ENCODE results near the gene RCAN2.
"Not testable (repeated sequence)": the region's sequence is repeated elsewhere in the genome, so short reads cannot be mapped to it uniquely, and the experiment has no call there.

RCAN2 gene

GRCh38 chr6:46332448-46332847 is 158.8 kb downstream of the RCAN2 start:
- DNase-seq (ENCODE audit: low spot score): not testable (repeated sequence)

- no peak for DNase-seq (ENCODE audit: low spot score)
These were observed 159.8 kb downstream of the RCAN2 start for GRCh38 chr6:46331461-46331860.

GRCh38 chr6:46329568-46329967 is 161.7 kb downstream of the RCAN2 start:
- no peak for DNase-seq (ENCODE audit: low spot score)

GRCh38 chr6:46327779-46328178 is 163.5 kb downstream of the RCAN2 start:
- DNase-seq (ENCODE audit: low spot score): no peak

- no peak for DNase-seq (ENCODE audit: low spot score)
These were observed 165.4 kb downstream of the RCAN2 start for GRCh38 chr6:46325561-46326530.

GRCh38 chr6:46324706-46325105 is 166.5 kb downstream of the RCAN2 start:
- no peak for DNase-seq (ENCODE audit: low spot score)

- no peak for DNase-seq (ENCODE audit: low spot score)
These were observed 167.2 kb downstream of the RCAN2 start for GRCh38 chr6:46323966-46324622.

- DNase-seq (ENCODE audit: low spot score): peak; percentile 26
These were observed 167.8 kb downstream of the RCAN2 start for GRCh38 chr6:46323312-46323965.

- no peak for DNase-seq (ENCODE audit: low spot score)
These were observed 170.7 kb downstream of the RCAN2 start for GRCh38 chr6:46320505-46320904.

- no peak for DNase-seq (ENCODE audit: low spot score)
These were observed 175.7 kb downstream of the RCAN2 start for GRCh38 chr6:46315589-46315988.

- no peak for DNase-seq (ENCODE audit: low spot score)
These were observed 178.6 kb downstream of the RCAN2 start for GRCh38 chr6:46312654-46313053.

GRCh38 chr6:46310196-46310595 is 181.1 kb downstream of the RCAN2 start:
- no peak for DNase-seq (ENCODE audit: low spot score)

GRCh38 chr6:46306431-46306830 is 184.8 kb downstream of the RCAN2 start:
- no peak for DNase-seq (ENCODE audit: low spot score)

- no peak for DNase-seq (ENCODE audit: low spot score)
These were observed 185.4 kb downstream of the RCAN2 start for GRCh38 chr6:46305833-46306232.

- no peak for DNase-seq (ENCODE audit: low spot score)
These were observed 186.0 kb downstream of the RCAN2 start for GRCh38 chr6:46305236-46305635.

- no peak for DNase-seq (ENCODE audit: low spot score)
These were observed 188.4 kb downstream of the RCAN2 start for GRCh38 chr6:46302816-46303215.

- no peak for DNase-seq (ENCODE audit: low spot score)
These were observed 189.1 kb downstream of the RCAN2 start for GRCh38 chr6:46302176-46302575.

GRCh38 chr6:46299253-46299652 is 192.0 kb downstream of the RCAN2 start:
- no peak for DNase-seq (ENCODE audit: low spot score)

- DNase-seq (ENCODE audit: low spot score): no peak
These were observed 194.7 kb downstream of the RCAN2 start for GRCh38 chr6:46296586-46296985.

- DNase-seq (ENCODE audit: low spot score): no peak
These were observed 197.5 kb downstream of the RCAN2 start for GRCh38 chr6:46293641-46294316.

- DNase-seq (ENCODE audit: low spot score): no peak
These were observed 199.4 kb downstream of the RCAN2 start for GRCh38 chr6:46291880-46292279.

GRCh38 chr6:46291275-46291633 is 200.0 kb downstream of the RCAN2 start:
- no peak for DNase-seq (ENCODE audit: low spot score)
